NCI-H1436 (cell line): ENCODE data around the gene UTP14A.

Source experiments
- DNase-seq: peaks from one replicate; lab custom pipeline; 2025; lab: John Stamatoyannopoulos, UW

The UTP14A gene

DNA sequence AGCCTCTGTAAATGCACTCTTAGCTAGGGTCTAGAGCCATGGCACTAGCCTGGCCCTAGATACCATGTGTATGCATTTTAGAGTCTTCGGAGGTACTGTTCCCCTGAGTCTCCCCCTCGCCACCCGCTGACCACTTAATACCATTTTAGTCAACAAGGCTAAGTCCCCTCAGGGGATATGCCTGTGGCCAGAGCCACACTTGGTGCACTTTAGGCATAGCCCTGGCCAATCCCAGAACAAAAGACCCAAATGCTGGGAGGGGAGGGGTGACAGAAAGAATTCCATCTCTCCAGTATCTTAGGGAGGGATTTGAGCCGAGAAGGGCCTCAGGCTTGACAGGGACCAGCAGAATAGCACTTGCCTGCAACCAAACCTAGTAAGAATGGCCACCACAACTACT is 47.9 kb downstream of the UTP14A start:
- DNase-seq: no peak

DNA sequence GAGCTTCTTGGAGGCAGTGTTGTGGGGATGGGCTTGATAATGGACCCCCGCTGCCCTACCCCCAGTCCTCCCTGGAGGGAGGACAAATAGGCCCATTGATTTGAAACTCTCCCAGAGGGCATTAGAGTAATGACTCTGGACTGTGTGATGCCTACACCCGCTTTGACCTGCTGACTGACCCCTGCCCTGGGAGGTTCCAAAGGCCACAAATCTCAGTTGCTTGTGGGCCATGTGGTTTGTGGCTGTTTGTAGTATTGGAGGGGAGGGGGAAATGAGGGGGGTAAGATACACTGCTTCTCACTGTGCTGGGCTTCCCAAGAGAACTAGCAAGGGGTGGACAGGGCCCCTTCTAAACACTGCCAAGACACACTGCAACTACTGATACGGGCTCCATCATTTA is 48.8 kb downstream of the UTP14A start:
- DNase-seq: no peak

DNA sequence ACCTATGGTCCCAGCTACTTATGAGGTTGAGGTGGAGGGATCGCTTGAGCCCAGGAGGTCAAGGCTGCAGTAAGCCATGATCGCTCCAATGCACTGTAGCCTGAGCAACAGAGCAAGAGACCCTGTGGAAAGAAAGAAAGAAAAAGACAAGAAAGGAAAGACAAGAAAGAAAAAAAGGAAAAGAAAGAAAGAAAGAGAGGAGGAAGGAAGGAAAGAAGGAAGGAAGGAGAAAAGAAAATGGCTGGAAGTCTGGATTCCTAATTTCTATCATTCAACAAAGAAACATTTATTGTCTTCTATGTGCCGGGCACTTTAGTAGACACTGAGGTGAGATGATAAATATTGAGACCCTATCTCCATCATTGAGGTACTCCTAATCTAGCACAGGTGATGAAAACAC is 49.7 kb downstream of the UTP14A start:
- no peak for DNase-seq

DNA sequence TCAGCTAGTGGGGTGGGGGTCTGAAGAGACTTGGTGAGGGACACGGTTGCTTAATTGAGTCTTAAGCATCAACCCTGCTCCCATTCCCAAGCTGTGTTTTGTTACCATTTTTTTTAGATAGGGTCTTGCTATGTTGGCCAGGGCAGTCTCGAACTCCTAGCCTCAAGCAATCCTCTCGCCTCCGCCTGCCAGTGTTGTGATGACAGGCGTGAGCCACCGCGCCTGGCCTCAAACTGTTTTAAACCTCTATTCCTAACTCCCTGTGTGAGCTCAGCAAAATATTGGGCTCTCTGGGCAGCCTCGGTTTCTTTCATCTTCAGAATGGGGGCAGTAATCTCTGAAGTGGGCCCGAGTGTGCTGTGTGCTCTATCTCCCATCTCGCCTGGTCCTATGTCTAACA is 50.2 kb downstream of the UTP14A start:
- no peak for DNase-seq

DNA sequence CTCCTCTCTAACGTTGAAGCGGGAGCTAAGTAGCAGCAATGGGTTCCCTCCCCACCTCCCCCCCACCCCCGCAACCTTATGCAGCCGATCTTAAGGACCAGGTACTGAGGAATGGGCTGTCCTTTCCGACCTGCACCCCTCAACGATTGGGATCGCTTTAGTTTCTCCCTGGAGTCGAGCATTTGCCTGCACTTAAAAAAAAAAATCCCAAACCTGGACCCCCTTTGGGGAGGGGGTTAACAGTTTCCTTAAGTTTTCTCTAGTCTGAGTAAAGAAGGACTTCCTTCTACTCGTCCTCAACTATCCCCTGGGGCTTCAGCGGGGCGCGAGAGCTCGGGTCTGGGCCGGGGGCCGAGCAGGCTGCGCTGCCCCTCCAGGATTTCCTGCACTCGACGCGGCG is 50.8 kb downstream of the UTP14A start:
- DNase-seq: no peak

DNA sequence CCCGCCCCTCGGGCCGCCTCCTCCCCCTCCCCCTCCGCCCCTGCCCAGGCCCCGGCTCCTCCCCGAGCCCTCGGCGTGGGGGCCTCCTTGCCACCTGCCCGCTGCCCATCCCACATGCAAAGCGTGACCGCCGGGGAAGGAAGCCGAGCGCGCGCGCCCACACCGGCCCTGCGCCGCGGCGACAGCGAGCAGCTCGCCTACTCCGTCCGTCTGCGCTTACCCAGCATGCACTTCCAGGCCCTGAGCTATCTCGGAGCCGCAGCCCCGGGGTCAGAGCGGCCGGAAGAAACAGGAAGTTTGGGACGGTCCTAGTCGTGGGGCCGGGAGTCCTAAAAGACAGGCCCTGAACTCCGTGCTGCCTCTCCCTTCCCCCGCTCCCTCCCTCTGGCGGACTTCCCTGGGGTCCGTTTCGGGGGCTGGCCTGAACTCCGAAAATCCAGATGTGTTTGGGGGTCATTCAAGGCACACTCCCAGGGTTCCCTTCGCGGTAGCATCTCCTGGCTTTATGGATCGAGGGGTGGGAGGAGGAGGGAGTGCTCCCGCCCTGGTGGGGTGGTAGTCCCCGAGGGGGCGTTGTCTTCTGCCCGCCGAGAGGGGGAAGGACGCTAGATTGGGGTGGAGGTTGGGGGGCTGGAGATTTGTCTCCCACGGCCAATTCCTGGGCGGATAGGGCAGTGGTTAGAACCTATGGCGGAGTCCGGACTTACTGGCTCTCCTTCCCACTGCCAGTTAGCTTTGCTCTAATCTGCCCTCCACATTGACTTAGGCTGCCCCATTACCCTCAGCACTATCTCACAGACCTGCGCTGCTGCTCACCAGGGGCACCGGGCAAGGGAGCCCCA is 51.5 kb downstream of the UTP14A start:
- no peak for DNase-seq

DNA sequence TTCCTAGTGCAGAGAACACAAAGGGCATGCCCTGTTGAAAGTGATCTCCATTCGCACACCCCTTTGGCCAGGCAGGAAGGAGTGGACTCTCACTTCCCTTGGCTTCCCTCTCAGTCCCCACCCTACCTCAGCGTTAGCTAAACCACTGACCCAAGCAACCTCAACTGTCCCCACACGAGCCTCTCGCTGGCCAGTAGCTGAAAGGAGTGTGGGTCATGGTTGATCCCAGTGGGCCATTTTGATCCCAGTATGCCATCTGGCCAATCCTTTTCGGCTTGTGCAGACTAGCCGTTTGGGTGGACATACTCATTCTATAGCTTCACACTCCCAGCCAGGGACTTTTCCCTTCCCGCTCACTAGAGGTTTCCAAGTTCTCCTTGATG is 52.1 kb downstream of the UTP14A start:
- no peak for DNase-seq

DNA sequence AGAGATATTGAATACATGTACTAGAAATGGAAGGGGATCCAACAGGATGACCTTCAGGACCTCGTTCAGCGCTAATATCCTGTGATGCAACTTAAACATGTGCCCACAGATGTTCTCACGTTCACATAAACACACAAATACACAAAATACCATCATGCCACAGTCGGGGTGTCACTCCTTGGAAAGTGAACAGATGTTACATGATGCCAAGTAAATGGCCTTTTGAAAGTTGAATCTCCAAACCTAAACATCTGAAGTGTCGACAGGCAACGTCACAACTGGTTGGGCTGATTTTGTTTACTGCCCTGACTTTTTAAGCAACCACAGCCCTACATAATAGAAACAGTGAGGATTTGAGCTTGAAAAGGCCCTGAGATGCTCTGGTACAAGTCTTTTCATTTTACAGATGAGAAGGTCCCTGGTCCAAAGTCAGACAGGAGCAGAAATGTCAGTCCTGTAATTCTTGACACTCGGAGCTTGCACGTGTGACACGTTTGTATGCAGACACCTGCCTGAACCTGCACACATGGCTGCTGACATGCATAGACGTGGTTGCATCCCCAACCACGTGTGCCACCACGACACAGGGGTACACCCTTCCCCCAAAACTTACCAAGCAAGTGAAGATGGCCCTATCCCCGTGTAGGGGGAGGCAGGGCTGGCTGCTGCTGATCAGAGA is 53.0 kb downstream of the UTP14A start:
- DNase-seq: no peak

DNA sequence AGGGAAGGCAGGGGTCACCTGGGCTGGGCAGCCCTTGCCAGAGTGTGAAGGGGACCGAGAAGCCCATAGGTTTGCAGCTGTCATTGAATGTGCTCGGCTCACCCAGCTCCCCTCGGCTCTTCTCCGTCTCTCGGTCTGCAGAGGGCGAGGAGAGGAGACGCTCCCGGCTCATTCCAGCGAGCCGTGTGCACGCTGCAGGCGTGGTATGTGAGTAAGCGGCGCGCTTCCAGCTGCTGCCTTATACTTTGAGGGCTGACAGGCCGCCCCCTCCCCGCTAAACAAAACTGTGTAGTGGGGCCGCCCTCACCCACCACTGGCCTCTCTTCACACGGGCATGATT is 53.5 kb downstream of the UTP14A start:
- DNase-seq: no peak

DNA sequence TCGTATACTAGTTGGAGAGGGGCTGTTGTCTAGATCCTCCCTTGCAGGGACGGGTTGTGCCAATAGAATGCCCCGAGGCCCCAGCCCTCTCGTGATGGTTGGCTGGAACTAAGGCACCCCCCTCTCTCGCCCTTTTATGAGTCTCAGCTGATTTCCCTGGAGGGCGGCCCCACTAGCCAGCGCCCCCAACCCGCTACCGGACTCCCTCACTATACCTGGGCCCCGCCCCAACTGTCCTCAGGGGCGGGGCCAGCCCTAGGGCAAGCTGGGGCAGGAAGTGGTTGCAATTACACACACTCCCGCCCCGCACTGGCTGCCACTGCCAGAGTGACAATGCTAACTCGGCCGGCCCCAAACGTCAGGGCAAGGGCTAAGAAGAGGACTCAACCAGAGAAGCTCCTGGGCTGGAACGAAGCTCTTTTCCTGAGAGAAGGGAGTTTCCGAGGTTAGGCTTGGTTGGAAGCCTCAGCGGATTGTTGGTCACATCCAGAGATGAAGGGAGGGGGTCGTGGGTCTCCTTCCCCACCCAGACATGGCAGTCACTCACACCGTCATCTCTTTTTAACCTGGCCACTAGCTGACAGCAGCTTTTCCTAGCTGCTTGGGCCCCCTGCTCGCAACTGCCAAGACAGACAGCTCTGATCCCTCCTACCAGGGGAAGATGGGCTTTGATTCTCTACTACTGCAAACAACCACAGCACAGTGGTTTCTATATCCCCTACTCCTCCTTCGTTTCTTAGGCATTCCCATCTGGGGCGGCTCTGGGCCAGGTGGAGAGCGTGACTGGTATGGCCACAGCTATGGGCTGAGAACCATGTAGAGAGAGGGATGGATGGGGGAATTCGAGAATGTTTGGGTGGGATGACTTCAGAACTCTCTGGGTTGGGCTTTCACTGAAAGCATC is 55.5 kb downstream of the UTP14A start:
- peak; percentile 58 for DNase-seq

DNA sequence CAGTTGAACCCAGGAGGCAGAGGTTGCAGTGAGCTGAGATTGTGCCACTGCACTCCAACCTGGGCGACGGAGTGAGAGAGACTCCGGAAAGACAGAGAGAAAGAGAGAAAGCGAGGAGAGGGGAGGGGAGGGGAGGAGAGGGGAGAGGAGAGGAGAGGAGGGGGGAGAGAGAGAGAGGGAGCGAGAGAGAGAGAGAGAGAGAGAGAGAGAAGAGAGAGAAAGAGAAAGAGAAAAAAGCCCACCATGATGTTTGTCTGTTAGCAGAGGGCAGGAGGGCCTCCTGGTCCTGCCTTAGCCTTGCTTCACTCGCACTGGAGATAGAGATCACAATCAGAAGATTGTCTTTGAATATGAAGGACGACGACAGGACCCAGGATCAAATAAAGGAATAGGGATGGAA is 57.8 kb downstream of the UTP14A start:
- no peak for DNase-seq

DNA sequence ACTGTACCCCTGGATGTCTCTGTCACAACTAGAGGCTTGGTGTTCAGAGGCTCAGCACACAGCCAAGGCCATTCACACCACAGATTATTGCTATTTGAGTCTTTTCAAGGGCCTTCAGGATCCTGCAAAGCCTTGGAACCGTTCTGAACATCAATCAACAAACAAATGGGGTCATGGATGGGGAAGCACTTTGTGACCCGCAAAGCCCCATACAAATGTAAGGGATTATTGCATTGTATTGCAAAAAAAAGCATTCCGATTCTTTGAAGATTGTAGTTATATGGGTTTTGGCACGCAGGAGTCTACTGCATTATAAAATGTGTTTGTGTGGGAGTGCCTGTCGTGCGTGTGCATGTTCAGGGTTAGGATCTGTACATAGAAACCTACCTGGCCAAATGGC is 59.2 kb downstream of the UTP14A start:
- no peak for DNase-seq

DNA sequence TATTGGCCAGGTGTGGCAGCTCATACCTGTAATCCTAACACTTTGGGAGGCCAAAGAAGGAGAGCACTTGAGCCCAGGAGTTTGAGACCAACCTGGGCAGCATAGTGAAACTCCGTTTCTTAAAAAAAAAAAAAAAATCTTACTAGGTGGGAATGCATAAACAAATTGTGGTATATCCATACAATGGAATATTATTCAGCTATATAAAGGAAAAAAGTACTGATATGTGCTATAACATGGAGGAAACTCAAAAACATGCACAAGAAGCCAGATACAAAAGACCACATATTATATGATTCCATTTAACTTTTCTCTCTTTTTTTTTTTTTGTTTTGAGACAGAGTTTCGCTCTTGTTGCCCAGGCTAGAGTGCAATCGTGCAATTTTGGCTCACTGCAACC is 63.0 kb downstream of the UTP14A start:
- no peak for DNase-seq

DNA sequence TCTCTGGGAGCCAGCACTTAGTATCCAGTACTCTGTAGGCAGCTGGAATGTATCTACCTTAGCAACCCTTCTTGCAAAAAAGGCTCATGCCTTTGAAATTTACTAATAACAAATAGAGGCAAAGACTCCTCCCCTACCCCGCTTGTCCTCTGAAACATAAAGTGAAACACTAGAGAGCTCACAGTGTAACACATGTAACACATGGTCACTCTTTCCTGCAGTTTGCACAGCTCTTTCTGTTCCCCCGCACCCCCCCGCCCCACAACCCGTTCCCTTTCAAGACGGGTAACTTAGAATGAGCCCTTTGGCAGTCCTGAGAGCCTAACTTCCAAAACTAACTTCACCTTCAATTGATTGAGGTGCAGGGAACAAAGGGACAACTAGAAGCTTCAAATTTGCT is 70.5 kb downstream of the UTP14A start:
- no peak for DNase-seq
